Fibroblast of the aortic adventitia (primary cell): ENCODE data around the gene GRAP2. TPM values are rescaled to one million over a fixed set of nuclear protein-coding genes. Genes with fewer than 3 reads are reported as not detected.

Source experiments
- DNase-seq: peaks from one replicate; pipeline ENCODE4 v3.0.0-alpha.2; 2010; ENCODE audit warnings: low read depth
- H3K4me3 ChIP-seq: 2 replicates; pipeline ENCODE4 v1.5.1; 2011; ENCODE audit warnings: low read depth, mild to moderate bottlenecking, control low read depth, low read length, moderate library complexity
- total RNA-seq: library from RNA; depleted of rRNA; stranded (reverse); fragments of >200 nt; gene quantifications from 2 replicates; pipeline ENCODE4 v1.2.3, GENCODE V29; 2012; ENCODE audit warnings: low replicate concordance
- TF ChIP-seq, protein P1 (sequence below): IDR thresholded peaks from 2 replicates; pipeline ENCODE4 v1.5.1; 2011; ENCODE audit warnings: mild to moderate bottlenecking, low read length, control low read depth, inconsistent platforms; ENCODE audit not compliant: insufficient read depth

The GRAP2 gene
- total RNA-seq, 1 donor: not detected

GRCh38 chr22:39967103-39967829 is 66.4 kb downstream of the GRAP2 start:
- TF ChIP-seq, protein P1, sequence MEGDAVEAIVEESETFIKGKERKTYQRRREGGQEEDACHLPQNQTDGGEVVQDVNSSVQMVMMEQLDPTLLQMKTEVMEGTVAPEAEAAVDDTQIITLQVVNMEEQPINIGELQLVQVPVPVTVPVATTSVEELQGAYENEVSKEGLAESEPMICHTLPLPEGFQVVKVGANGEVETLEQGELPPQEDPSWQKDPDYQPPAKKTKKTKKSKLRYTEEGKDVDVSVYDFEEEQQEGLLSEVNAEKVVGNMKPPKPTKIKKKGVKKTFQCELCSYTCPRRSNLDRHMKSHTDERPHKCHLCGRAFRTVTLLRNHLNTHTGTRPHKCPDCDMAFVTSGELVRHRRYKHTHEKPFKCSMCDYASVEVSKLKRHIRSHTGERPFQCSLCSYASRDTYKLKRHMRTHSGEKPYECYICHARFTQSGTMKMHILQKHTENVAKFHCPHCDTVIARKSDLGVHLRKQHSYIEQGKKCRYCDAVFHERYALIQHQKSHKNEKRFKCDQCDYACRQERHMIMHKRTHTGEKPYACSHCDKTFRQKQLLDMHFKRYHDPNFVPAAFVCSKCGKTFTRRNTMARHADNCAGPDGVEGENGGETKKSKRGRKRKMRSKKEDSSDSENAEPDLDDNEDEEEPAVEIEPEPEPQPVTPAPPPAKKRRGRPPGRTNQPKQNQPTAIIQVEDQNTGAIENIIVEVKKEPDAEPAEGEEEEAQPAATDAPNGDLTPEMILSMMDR: no peak
- H3K4me3 ChIP-seq: no peak overlapping the region
- peak; percentile 59 for DNase-seq

DNA sequence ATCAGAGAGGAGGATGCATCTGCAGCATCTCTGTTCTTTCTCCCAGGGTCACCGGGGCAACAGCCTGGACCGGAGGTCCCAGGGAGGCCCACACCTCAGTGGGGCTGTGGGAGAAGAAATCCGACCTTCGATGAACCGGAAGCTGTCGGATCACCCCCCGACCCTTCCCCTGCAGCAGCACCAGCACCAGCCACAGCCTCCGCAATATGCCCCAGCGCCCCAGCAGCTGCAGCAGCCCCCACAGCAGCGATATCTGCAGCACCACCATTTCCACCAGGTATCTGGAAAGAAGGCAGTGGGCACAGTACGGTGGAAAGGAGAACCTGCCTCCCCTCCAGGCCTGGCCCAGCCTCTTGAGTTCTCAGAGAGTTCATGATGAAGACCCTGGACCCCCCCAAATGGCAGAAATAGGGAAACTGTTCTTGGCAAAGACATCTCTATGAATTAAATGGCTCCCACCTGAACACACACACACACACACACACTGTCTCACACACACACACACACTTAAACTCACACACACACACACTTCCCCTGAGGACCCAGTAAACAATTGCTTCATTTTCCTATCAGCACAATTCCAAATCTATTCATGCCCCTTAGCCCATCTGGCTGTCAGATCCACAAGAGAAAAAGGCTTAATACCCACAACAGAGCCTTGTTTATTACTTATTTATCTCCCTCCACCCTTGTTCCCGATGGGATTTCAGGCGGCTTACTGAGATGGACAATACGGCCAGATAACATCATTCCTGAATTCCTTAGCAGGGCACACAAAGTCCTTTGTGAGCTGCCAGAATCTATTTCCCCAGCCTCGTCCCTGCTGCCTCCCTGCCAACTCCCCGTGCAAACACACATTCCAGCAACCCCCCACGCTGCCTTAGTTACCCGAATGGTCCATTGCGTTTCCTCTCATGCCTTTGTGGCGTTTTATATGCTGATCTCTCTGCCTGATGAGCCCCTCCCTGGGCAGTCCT is 67.4 kb downstream of the GRAP2 start:
- H3K4me3 ChIP-seq: no peak overlapping the region
- TF ChIP-seq, protein P1: no peak
- DNase-seq: peak; percentile 8

DNA sequence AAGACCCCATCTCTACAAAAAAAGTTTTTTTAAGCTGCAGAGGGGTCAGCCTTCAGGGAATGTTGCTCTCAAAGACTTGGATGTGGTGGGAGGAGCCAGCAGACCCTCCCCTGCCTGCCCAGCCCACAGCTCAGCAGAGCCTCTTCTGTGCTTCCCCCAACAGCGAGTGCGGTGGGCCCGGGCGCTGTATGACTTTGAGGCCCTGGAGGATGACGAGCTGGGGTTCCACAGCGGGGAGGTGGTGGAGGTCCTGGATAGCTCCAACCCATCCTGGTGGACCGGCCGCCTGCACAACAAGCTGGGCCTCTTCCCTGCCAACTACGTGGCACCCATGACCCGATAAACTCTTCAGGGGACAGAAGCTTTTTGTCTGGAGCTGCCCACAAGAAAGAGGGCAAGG is 69.9 kb downstream of the GRAP2 start:
- TF ChIP-seq, protein P1: no peak
- no peak overlapping the region for H3K4me3 ChIP-seq
- DNase-seq: no peak

GRCh38 chr22:39972641-39973040 is 71.8 kb downstream of the GRAP2 start:
- TF ChIP-seq, protein P1: no peak
- H3K4me3 ChIP-seq: no peak overlapping the region
- no peak for DNase-seq

DNA sequence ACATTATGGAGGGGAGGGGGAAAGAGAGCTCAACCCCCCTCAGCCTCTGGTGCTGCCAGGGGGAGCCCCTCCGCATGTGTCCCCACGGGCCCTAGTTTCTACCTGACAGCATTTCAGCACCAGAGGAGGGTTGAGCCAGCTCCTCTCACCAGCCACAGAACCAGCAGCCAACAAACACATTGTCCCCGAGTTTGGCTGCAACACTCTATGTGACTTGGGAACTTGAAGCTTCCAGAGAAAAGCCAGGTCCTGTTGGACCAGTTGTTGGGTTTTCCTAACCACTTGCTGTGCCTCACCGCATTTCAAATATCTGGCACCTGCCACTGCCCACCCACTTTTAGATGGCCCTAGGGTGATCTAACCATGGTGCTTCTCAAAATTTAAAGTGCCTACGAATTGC is 72.8 kb downstream of the GRAP2 start:
- no peak for DNase-seq
- no peak overlapping the region for H3K4me3 ChIP-seq
- TF ChIP-seq, protein P1: no peak

GRCh38 chr22:39974065-39974464 is 73.2 kb downstream of the GRAP2 start:
- DNase-seq: no peak
- no peak overlapping the region for H3K4me3 ChIP-seq
- TF ChIP-seq, protein P1: no peak
